DND-41 (cell line): ENCODE results near the gene BPIFB1.

Source experiments
- CTCF ChIP-seq: IDR thresholded peaks from 2 replicates; pipeline ENCODE4 v1.5.1; 2012; ENCODE audit warnings: borderline replicate concordance, low read length, moderate library complexity, mild to moderate bottlenecking; ENCODE audit not compliant: poor library complexity, severe bottlenecking; ENCODE audit errors: extremely low read depth
- EZH2 ChIP-seq: IDR thresholded peaks from 3 replicates; pipeline ENCODE4 v1.6.1; 2012; ENCODE audit warnings: borderline replicate concordance, low read depth, mild to moderate bottlenecking, moderate library complexity, low read length, inconsistent platforms; ENCODE audit not compliant: severe bottlenecking

GRCh38 chr20:33328157-33329137, 45.4 kb downstream of the BPIFB1 start:
- TF ChIP-seq CTCF: no peak
- TF ChIP-seq EZH2: no peak
